Activated effector memory CD4-positive, alpha-beta T cell treated with anti-CD3 and anti-CD28 coated beads, Interleukin-2, amount 50 U/mL, for 16 hours (primary cell): ENCODE results near the gene MPDZ.

Source experiments
- DNase-seq: peaks from one replicate; pipeline ENCODE4 v3.0.0-alpha.2; 2020

The MPDZ gene

GRCh38 chr9:13070612-13071595, 208.6 kb downstream of the MPDZ start:
- no peak for DNase-seq

GRCh38 chr9:13069498-13069897, 210.0 kb downstream of the MPDZ start:
- DNase-seq, result no peak

- no peak for DNase-seq
Measured at GRCh38 chr9:13064676-13065075, 214.8 kb downstream of the MPDZ start.

GRCh38 chr9:13063880-13064459, 215.5 kb downstream of the MPDZ start:
- DNase-seq, result no peak

- DNase-seq, result no peak
Measured at GRCh38 chr9:13061390-13061789, 218.1 kb downstream of the MPDZ start.
